GM12878 (cell line): Measurements from ENCODE around the gene NES. TPM values are rescaled to one million over a fixed set of nuclear protein-coding genes. Genes with fewer than 3 reads are reported as not detected.

Experiments
- ATAC-seq: fragments of 200-7000 bp; cut with Tn5 transposase; 3 replicates; pipeline ENCODE4 v1.9.1; 2020; ENCODE audit warnings: mild to moderate bottlenecking, moderate library complexity
- BruUV-seq: library from RNA; stranded (reverse); fragments of 400-500 nt; replicated peaks from 2 replicates; lab custom pipeline; 2021; lab: Mats Ljungman, UMichigan
- CTCF ChIA-PET: fragments of 300-600 bp; sonication (Branson Sonifier 250); formaldehyde crosslinking; extraction: SDS; loops from one replicate; lab custom pipeline; 2021; ENCODE audit warnings: inconsistent platforms; lab: Yijun Ruan, JAX
- POLR2A ChIA-PET: fragments of 350-600 bp; formaldehyde crosslinking; extraction: SDS; loops from one replicate; lab custom pipeline; 2021; ENCODE audit warnings: inconsistent platforms; lab: Charles Lee
- RAD21 ChIA-PET: fragments of 300-600 bp; sonication (Branson Sonifier 250); formaldehyde crosslinking; loops from one replicate; lab custom pipeline; 2023; ENCODE audit warnings: antibody characterized with exemption; ENCODE audit not compliant: unreplicated experiment; lab: Charles Lee
- SMC1A ChIA-PET: fragments of 300-600 bp; sonication (Branson Sonifier 250); formaldehyde crosslinking; loops from one replicate; lab custom pipeline; 2023; ENCODE audit not compliant: unreplicated experiment, uncharacterized antibody; lab: Charles Lee
- DNase-seq: peaks from one replicate; pipeline ENCODE4 v3.0.0-alpha.2; 2011; ENCODE audit warnings: low read depth, low spot score
- FAIRE-seq: peaks from 3 replicates; lab custom pipeline; 2011; peaks lifted over from hg19 to GRCh38; lab: Jason Lieb, UNC
- H2AFZ ChIP-seq: 2 replicates; pipeline ENCODE4 v1.6.0; 2011; ENCODE audit warnings: low read depth, low read length, control low read depth; ENCODE audit not compliant: control insufficient read depth
- H3K27ac ChIP-seq: 2 replicates; pipeline ENCODE4 v1.5.1; 2011; ENCODE audit warnings: control low read depth; ENCODE audit not compliant: control insufficient read depth, insufficient read depth
- H3K27me3 ChIP-seq, 2 experiments: replicated peaks in 1 of 2; 2 replicates each; pipeline versions ENCODE4 v1.6.0 to v1.6.1; 2011; ENCODE audit warnings: low read length in 1 of 2; ENCODE audit not compliant: control insufficient read depth in 2 of 2, insufficient read depth in 2 of 2
- H3K36me3 ChIP-seq, 2 experiments: 2 replicates each; pipeline ENCODE4 v1.5.1; 2011; ENCODE audit warnings: low read length in 1 of 2; ENCODE audit not compliant: control insufficient read depth in 2 of 2, insufficient read depth in 2 of 2
- H3K4me1 ChIP-seq: 2 replicates; pipeline ENCODE4 v1.6.1; 2011; ENCODE audit warnings: mild to moderate bottlenecking, low read length, moderate library complexity, mixed read lengths; ENCODE audit not compliant: control insufficient read depth, insufficient read depth
- H3K4me2 ChIP-seq: 2 replicates; pipeline ENCODE4 v1.6.0; 2011; ENCODE audit warnings: control low read depth; ENCODE audit not compliant: control insufficient read depth, insufficient read depth
- H3K4me3 ChIP-seq: fragments of 200-600 bp; sonication (generic); 2 replicates; pipeline ENCODE4 v1.5.1; 2016
- H3K79me2 ChIP-seq: 2 replicates; pipeline ENCODE4 v1.6.0; 2011; ENCODE audit warnings: low read length; ENCODE audit not compliant: control insufficient read depth, insufficient read depth
- H3K9ac ChIP-seq: 2 replicates; pipeline ENCODE4 v1.8.0; 2011; ENCODE audit warnings: low read length, control low read depth, mixed read lengths; ENCODE audit not compliant: control insufficient read depth, insufficient read depth
- H3K9me3 ChIP-seq: replicated peaks from 3 replicates; pipeline ENCODE4 v1.5.1; 2011; ENCODE audit warnings: mild to moderate bottlenecking, low read length; ENCODE audit not compliant: control insufficient read depth, insufficient read depth
- H4K20me1 ChIP-seq: 2 replicates; pipeline ENCODE4 v1.6.0; 2011; ENCODE audit not compliant: control insufficient read depth, insufficient read depth
- BCLAF1 ChIP-seq: fragments of 450-650 bp; IDR thresholded peaks from 2 replicates; pipeline ENCODE4 v1.6.1; 2017; ENCODE audit warnings: antibody characterized with exemption, mild to moderate bottlenecking, moderate library complexity
- CEBPB ChIP-seq, 2 experiments: fragments of 150-350 bp in 1 of 2; IDR thresholded peaks; 2 replicates each; pipeline ENCODE4 v1.6.1; 2012 to 2014; ENCODE audit warnings: low read depth in 2 of 2, low read length in 2 of 2, borderline replicate concordance in 1 of 2, inconsistent platforms in 1 of 2
- CHD4 ChIP-seq: fragments of 200-600 bp; sonication (generic); IDR thresholded peaks from 2 replicates; pipeline ENCODE4 v1.6.1; 2016; ENCODE audit warnings: mild to moderate bottlenecking
- CTCF ChIP-seq, 3 experiments: IDR thresholded peaks in 2 of 3; conservative IDR thresholded peaks in 1 of 3; 2 replicates each; pipeline ENCODE4 v1.5.1; 2011; ENCODE audit warnings: low read depth in 3 of 3, low read length in 3 of 3, mild to moderate bottlenecking in 3 of 3, control low read depth in 2 of 3, moderate library complexity in 2 of 3, inconsistent platforms in 1 of 3, mixed read lengths in 1 of 3; ENCODE audit not compliant: control insufficient read depth in 2 of 3, insufficient read depth in 1 of 3; ENCODE audit errors: extremely low read depth in 1 of 3
- E2F8 ChIP-seq: fragments of 450-650 bp; IDR thresholded peaks from 2 replicates; pipeline ENCODE4 v1.6.1; 2018; ENCODE audit warnings: mild to moderate bottlenecking, low read depth, moderate library complexity; ENCODE audit not compliant: partially characterized antibody
- EED ChIP-seq: sonication (generic); IDR thresholded peaks from 2 replicates; pipeline ENCODE4 v1.6.1; 2016; ENCODE audit warnings: antibody characterized with exemption, low read depth
- ELK1 ChIP-seq: IDR thresholded peaks from 2 replicates; pipeline ENCODE4 v1.6.1; 2012; ENCODE audit warnings: low read depth, low read length, improper control_type of control experiment
- FOS ChIP-seq: IDR thresholded peaks from 3 replicates; pipeline ENCODE4 v1.6.1; 2011; ENCODE audit warnings: borderline replicate concordance; ENCODE audit not compliant: insufficient read length; ENCODE audit errors: extremely low read depth
- HDAC6 ChIP-seq: fragments of 200-600 bp; sonication (generic); IDR thresholded peaks from one replicate; pipeline ENCODE4 v1.8.0; 2017; ENCODE audit warnings: antibody characterized with exemption; ENCODE audit not compliant: unreplicated experiment
- KAT2A ChIP-seq: conservative IDR thresholded peaks from 2 replicates; pipeline ENCODE4 v1.6.1; 2011; ENCODE audit warnings: low read depth, low read length; ENCODE audit not compliant: control insufficient read depth
- MTA2 ChIP-seq: fragments of 450-650 bp; IDR thresholded peaks from 2 replicates; pipeline ENCODE4 v1.6.1; 2016; ENCODE audit warnings: low read depth, mild to moderate bottlenecking, moderate library complexity
- NFIC ChIP-seq: IDR thresholded peaks from 2 replicates; pipeline ENCODE4 v1.6.1; 2012; ENCODE audit warnings: low read depth, mild to moderate bottlenecking, inconsistent platforms, low read length, moderate library complexity
- RUNX3 ChIP-seq: IDR thresholded peaks from 2 replicates; pipeline ENCODE4 v1.6.1; 2012; ENCODE audit warnings: low read length, inconsistent platforms
- ZBED1 ChIP-seq: IDR thresholded peaks from 2 replicates; pipeline ENCODE4 v1.6.1; 2016; ENCODE audit warnings: borderline replicate concordance
- ZNF274 ChIP-seq: IDR thresholded peaks from one replicate; pipeline ENCODE4 v1.8.0; 2011; ENCODE audit not compliant: insufficient read length, insufficient read depth
- ZNF622 ChIP-seq: fragments of 450-650 bp; IDR thresholded peaks from 2 replicates; pipeline ENCODE4 v1.6.1; 2017; ENCODE audit warnings: mild to moderate bottlenecking, inconsistent platforms
- WGBS: methylation state at CpG from one replicate; pipeline ENCODE4 v1.1.6; 2016; ENCODE audit warnings: low lambda C conversion rate; ENCODE audit not compliant: insufficient replicate concordance, insufficient coverage; ENCODE audit errors: missing lambda C conversion rate; 5-methylcytosine and 5-hydroxymethylcytosine counted together
- in situ Hi-C: fragments of 300-500 bp; cut with MboI; formaldehyde crosslinking; loops from 9 replicates; pipeline ENCODE4 v1.14.3; 2018; ENCODE audit warnings: mixed read lengths
- intact Hi-C: fragments of 100-400 bp; cut with micrococcal nuclease; formaldehyde crosslinking; loops from one replicate; pipeline ENCODE4 v1.14.2; 2022; ENCODE audit not compliant: unreplicated experiment
- polyA plus RNA-seq, 11 experiments: library from polyadenylated mRNA; depleted of rRNA in 4 of 11; unstranded in 6 of 11; stranded (reverse) in 5 of 11; fragments of >200 nt; fragmentation: Nextera tagmentation in 4 of 11; fragmentation: Illumina TruSeq in 1 of 11; extraction: Ambion mirVana in 4 of 11; extraction: Trizol in 1 of 11; gene quantifications; 1 replicate in 1 of 11; 2 replicates in 10 of 11; pipeline versions ENCODE4 v1.2.1 to v1.2.3, GENCODE V29; 2011 to 2016; ENCODE audit warnings: inconsistent platforms in 2 of 11, missing spikeins in 2 of 11, low read depth in 1 of 11
- total RNA-seq, 4 experiments: library from RNA; depleted of rRNA in 3 of 4; stranded (reverse); fragments of >200 nt in 3 of 4; fragmentation: Illumina TruSeq in 1 of 4; extraction: Trizol in 1 of 4; gene quantifications; 2 replicates each; pipeline versions ENCODE4 v1.2.1 to v1.2.3, GENCODE V29; 2013 to 2021

NES gene
- total and polyA plus RNA-seq, 10 of the 15 experiments (the other 5 are each of a cell fraction or from before 2014, with no cell fraction given): under 0.01 to 0.15 (median 0.02) TPM; not detected in 4

- SMC1A ChIA-PET: interaction anchor here (0.8 to 3.0 kb wide), 11 partner anchors 11 to 100 kb away, joined by 3 to 18 read pairs (median 5); no protein-coding TSS in a partner anchor
- DNase-seq (no peak), ATAC-seq (no peak), FAIRE-seq (no peak)
- Histone ChIP-seq H3K79me2 (no peaks in the 10 kb centered on the region), H3K27ac (no peak overlapping the region), H3K27me3 (peaks cover 10 to 18% of the 10 kb centered on the region in 2 experiments; a peak in 3 of 4 replicates), H4K20me1 (no peaks in the 10 kb centered on the region), H3K4me3 (no peak overlapping the region), H3K9me3 (no peaks in the 10 kb centered on the region), H2AFZ (no peak overlapping the region), H3K36me3 (no peaks in the 10 kb centered on the region), H3K9ac (no peak overlapping the region), H3K4me1 (no peaks in the 10 kb centered on the region), H3K4me2 (no peak overlapping the region)
- in situ Hi-C loops: no loop called here
- RAD21 ChIA-PET: interaction anchor here (0.6 to 2.4 kb wide), 6 partner anchors 17 to 240 kb away, joined by 3 to 20 read pairs (median 4); no protein-coding TSS in a partner anchor
- POLR2A ChIA-PET: interaction anchor here (1.1 kb wide), 1 partner anchor 52 kb away, joined by 7 read pairs; no protein-coding TSS in a partner anchor
- no peak for TF ChIP-seq ZBED1
- no peak for TF ChIP-seq EED
- no peak for TF ChIP-seq CTCF (IDR thresholded peaks at IDR 0.05 in 2 of 3, conservative IDR thresholded peaks at IDR 0.05 in 1 of 3; ENCODE audit: control insufficient read depth in 2 of 3, extremely low read depth in 1 of 3, insufficient read depth in 1 of 3, low read depth in 3 of 3, low read length in 3 of 3)
- no peak for TF ChIP-seq MTA2
- no peak for TF ChIP-seq NFIC
- TF ChIP-seq ZNF274: no peak
- no peak for TF ChIP-seq E2F8
- no peak for TF ChIP-seq FOS
- TF ChIP-seq RUNX3: no peak
- TF ChIP-seq KAT2A: no peak
- TF ChIP-seq CEBPB (IDR thresholded peaks at IDR 0.05; ENCODE audit: borderline replicate concordance in 1 of 2, low read depth in 2 of 2, low read length in 2 of 2): no peak
- TF ChIP-seq ELK1: no peak
- TF ChIP-seq CHD4: no peak
- TF ChIP-seq BCLAF1: no peak
- TF ChIP-seq HDAC6: no peak
- TF ChIP-seq ZNF622: no peak
- 49% methylated on average over 4 of the region's 4 CpGs for WGBS
- BruUV-seq: no TSS peak
- CTCF ChIA-PET: interaction anchor here (0.8 to 9.2 kb wide), 21 partner anchors 11 to 264 kb away, joined by 3 to 208 read pairs (median 8); partner anchors contain the start of genes BCAN, CRABP2, NAXE and NES
- intact Hi-C loops: loop anchor here (1.0 to 10.0 kb wide), 2 partner anchors 52 to 99 kb away; partner anchors contain the start of genes ISG20L2 and METTL25B
Measured at GRCh38 chr1:156626079-156626438, 51.1 kb downstream of the NES start.
